Measurements from ENCODE around the gene NTRK3. TPM values are rescaled to one million over a fixed set of nuclear protein-coding genes. Genes with fewer than 3 reads are reported as not detected.

Gene NTRK3
- total and polyA plus RNA-seq, 4 donors, result 0.21 to 2.9 (median 0.32) TPM

DNA sequence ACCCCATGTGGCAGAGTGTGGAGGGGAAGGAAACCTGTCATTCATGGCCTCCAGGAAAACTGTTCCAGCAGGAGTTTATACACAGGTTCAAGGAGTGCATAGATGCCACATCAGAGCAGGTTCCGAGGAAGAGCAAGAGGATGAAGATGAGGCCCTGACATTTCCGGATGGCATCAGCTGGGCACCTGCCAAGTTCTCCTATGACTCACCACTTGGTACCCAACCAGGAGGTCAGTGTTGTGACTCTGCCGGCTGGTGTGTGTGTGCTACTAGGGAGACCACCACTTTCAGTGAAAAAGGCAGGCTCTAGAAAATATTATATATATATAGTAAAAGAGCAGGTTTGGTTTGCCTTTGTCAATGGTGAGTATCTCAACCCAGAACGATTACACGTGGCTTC is 69.3 kb downstream of the NTRK3 start:
- no peak overlapping the region for H3K27ac ChIP-seq (ENCODE audit: low read depth in 1 of 2, low read length in 2 of 2)
- DNase-seq (ENCODE audit: low spot score), result no peak
- H3K9me3 ChIP-seq (ENCODE audit: control insufficient read depth in 4 of 4, low read length in 3 of 4), result no peaks in the 10 kb centered on the region
- H3K4me1 ChIP-seq (ENCODE audit: control insufficient read depth in 4 of 4, insufficient read depth in 4 of 4, low read length in 3 of 4), result no peaks in the 10 kb centered on the region
- H3K36me3 ChIP-seq (ENCODE audit: control insufficient read depth in 4 of 4, insufficient read depth in 3 of 4, low read depth in 1 of 4, low read length in 3 of 4), result no peaks in the 10 kb centered on the region
- peaks cover 0 to 2% (median 0%) of the 10 kb centered on the region in 4 donors for H3K27me3 ChIP-seq (ENCODE audit: control insufficient read depth in 4 of 4, insufficient read depth in 4 of 4, low read length in 3 of 4)
- no peak overlapping the region for H3K9ac ChIP-seq (ENCODE audit: low read depth in 1 of 2, low read length in 2 of 2)
- TF ChIP-seq YY1 (IDR thresholded peaks at IDR 0.05) (no peak), HNF4G (IDR thresholded peaks at IDR 0.05) (no peak), JUND (IDR thresholded peaks at IDR 0.05) (no peak), RAD21 (IDR thresholded peaks at IDR 0.05) (no peak), HNF4A (conservative IDR thresholded peaks at IDR 0.05) (no peak), RXRA (IDR thresholded peaks at IDR 0.05) (no peak), NR2F2 (IDR thresholded peaks at IDR 0.05) (no peak), FOXA2 (IDR thresholded peaks at IDR 0.05) (no peak), SP1 (IDR thresholded peaks at IDR 0.05) (no peak), EGR1 (IDR thresholded peaks at IDR 0.05; ENCODE audit: low read depth in 2 of 2) (no peak)
- TF ChIP-seq, protein P1, sequence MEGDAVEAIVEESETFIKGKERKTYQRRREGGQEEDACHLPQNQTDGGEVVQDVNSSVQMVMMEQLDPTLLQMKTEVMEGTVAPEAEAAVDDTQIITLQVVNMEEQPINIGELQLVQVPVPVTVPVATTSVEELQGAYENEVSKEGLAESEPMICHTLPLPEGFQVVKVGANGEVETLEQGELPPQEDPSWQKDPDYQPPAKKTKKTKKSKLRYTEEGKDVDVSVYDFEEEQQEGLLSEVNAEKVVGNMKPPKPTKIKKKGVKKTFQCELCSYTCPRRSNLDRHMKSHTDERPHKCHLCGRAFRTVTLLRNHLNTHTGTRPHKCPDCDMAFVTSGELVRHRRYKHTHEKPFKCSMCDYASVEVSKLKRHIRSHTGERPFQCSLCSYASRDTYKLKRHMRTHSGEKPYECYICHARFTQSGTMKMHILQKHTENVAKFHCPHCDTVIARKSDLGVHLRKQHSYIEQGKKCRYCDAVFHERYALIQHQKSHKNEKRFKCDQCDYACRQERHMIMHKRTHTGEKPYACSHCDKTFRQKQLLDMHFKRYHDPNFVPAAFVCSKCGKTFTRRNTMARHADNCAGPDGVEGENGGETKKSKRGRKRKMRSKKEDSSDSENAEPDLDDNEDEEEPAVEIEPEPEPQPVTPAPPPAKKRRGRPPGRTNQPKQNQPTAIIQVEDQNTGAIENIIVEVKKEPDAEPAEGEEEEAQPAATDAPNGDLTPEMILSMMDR (IDR thresholded peaks at IDR 0.05; ENCODE audit: low read depth, low read length, missing input control), result no peak
- H3K4me3 ChIP-seq (ENCODE audit: low read depth in 1 of 3, low read length in 3 of 3), result no peak overlapping the region
- 81% methylated on average over 5 of the region's 5 CpGs for WGBS

DNA sequence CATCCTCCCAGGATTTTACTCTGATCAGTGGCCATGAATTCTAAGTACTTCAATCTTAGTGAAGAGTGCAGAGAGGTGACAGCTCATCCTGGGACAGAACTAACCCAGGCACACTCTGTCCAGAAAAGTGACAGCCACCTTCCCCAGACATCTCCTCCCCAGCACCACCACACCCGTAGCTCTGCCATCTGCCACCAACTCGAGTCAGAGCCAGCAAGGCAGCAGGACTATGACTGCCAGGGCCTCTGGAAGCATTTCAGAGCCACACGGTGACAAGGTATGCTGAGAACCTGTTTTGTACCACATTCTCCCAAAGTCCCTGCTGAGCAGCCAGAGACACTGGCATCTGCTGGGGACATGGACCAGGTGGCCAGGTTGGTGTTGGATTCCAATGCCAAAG is 71.0 kb downstream of the NTRK3 start:
- peaks cover 0 to 2% (median 0%) of the 10 kb centered on the region in 4 donors for H3K27me3 ChIP-seq (ENCODE audit: control insufficient read depth in 4 of 4, insufficient read depth in 4 of 4, low read length in 3 of 4)
- TF ChIP-seq EGR1 (IDR thresholded peaks at IDR 0.05; ENCODE audit: low read depth in 2 of 2) (no peak), JUND (IDR thresholded peaks at IDR 0.05) (no peak), RAD21 (IDR thresholded peaks at IDR 0.05) (no peak), GABPA (IDR thresholded peaks at IDR 0.05 in 1 of 2, conservative IDR thresholded peaks at IDR 0.05 in 1 of 2) (no peak), RXRA (IDR thresholded peaks at IDR 0.05) (no peak), TAF1 (conservative IDR thresholded peaks at IDR 0.05) (no peak)
- TF ChIP-seq, protein P2, sequence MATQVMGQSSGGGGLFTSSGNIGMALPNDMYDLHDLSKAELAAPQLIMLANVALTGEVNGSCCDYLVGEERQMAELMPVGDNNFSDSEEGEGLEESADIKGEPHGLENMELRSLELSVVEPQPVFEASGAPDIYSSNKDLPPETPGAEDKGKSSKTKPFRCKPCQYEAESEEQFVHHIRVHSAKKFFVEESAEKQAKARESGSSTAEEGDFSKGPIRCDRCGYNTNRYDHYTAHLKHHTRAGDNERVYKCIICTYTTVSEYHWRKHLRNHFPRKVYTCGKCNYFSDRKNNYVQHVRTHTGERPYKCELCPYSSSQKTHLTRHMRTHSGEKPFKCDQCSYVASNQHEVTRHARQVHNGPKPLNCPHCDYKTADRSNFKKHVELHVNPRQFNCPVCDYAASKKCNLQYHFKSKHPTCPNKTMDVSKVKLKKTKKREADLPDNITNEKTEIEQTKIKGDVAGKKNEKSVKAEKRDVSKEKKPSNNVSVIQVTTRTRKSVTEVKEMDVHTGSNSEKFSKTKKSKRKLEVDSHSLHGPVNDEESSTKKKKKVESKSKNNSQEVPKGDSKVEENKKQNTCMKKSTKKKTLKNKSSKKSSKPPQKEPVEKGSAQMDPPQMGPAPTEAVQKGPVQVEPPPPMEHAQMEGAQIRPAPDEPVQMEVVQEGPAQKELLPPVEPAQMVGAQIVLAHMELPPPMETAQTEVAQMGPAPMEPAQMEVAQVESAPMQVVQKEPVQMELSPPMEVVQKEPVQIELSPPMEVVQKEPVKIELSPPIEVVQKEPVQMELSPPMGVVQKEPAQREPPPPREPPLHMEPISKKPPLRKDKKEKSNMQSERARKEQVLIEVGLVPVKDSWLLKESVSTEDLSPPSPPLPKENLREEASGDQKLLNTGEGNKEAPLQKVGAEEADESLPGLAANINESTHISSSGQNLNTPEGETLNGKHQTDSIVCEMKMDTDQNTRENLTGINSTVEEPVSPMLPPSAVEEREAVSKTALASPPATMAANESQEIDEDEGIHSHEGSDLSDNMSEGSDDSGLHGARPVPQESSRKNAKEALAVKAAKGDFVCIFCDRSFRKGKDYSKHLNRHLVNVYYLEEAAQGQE (IDR thresholded peaks at IDR 0.05), result no peak
- TF ChIP-seq, protein P3, sequence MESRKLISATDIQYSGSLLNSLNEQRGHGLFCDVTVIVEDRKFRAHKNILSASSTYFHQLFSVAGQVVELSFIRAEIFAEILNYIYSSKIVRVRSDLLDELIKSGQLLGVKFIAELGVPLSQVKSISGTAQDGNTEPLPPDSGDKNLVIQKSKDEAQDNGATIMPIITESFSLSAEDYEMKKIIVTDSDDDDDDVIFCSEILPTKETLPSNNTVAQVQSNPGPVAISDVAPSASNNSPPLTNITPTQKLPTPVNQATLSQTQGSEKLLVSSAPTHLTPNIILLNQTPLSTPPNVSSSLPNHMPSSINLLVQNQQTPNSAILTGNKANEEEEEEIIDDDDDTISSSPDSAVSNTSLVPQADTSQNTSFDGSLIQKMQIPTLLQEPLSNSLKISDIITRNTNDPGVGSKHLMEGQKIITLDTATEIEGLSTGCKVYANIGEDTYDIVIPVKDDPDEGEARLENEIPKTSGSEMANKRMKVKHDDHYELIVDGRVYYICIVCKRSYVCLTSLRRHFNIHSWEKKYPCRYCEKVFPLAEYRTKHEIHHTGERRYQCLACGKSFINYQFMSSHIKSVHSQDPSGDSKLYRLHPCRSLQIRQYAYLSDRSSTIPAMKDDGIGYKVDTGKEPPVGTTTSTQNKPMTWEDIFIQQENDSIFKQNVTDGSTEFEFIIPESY (IDR thresholded peaks at IDR 0.05), result no peak
- no peaks in the 10 kb centered on the region for H3K4me1 ChIP-seq (ENCODE audit: control insufficient read depth in 4 of 4, insufficient read depth in 4 of 4, low read length in 3 of 4)
- no peak for DNase-seq (ENCODE audit: low spot score)
- no peak overlapping the region for H3K4me3 ChIP-seq (ENCODE audit: low read depth in 1 of 3, low read length in 3 of 3)
- H3K9me3 ChIP-seq (ENCODE audit: control insufficient read depth in 4 of 4, low read length in 3 of 4), result peaks cover 0 to 3% (median 0%) of the 10 kb centered on the region in 4 donors
- H3K27ac ChIP-seq (ENCODE audit: low read depth in 1 of 2, low read length in 2 of 2), result no peak overlapping the region
- 61% methylated on average over 3 of the region's 3 CpGs for WGBS
- no peaks in the 10 kb centered on the region for H3K36me3 ChIP-seq (ENCODE audit: control insufficient read depth in 4 of 4, insufficient read depth in 3 of 4, low read depth in 1 of 4, low read length in 3 of 4)
- no peak overlapping the region for H3K9ac ChIP-seq (ENCODE audit: low read depth in 1 of 2, low read length in 2 of 2)
